Activated CD4-positive, CD25-positive, alpha-beta regulatory T cell (primary cell): ENCODE data around the gene AKAP13.

Experiments used
- DNase-seq, 4 experiments: peaks; one replicate each; lab custom pipeline; 2025; lab: John Stamatoyannopoulos, UW

The AKAP13 gene

DNA sequence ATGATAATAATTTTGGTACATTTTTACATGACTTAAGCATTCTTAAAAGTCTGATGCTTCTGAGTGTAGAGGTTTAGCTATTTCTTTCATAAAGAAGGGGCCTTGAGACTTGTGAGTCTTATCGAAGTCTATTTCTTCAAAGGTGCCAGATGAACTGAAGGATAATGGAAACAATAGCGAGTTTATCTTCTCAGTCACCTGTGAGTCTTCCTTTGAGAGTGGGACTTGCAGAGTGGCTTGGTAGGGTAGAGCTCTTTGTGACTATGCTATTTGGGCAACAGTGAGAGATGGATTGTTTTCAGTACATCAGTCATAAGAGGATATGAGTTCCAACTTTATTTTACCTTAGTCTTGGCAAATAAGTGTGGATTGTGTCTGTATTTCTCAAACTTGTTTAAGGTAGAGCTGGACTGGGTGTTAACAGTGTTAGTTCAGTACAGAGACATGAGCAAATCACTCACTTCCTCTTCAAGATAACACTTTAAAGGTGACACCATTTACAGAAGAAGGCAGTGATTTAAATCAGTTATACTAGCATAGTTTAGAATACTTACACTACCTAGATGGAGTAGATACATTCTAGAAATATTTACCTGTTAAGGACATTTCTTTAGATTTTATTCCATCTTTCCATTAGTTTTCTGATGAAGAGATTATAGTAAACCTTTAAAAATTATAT lies 3.2 kb downstream of the AKAP13 start:
- DNase-seq, result no peak

DNA sequence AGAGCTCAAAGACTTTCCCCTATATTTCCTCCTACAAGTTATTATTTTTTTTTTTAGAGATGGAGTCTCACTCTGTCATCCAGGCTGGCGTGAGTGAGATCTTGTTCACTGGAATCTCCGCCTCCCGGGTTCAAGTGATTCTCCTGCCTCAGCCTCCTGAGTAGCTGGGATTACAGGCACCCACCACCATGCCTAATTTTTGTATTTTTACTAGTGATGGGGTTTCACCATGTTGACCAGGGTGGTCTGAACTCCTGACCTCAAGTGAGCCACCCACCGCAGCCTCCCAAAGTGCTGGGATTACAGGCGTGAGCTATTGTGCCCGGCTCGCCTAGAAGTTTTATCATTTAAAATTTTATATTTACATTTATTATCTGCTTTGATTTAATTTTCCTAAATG lies 5.9 kb downstream of the AKAP13 start:
- no peak for DNase-seq

DNA sequence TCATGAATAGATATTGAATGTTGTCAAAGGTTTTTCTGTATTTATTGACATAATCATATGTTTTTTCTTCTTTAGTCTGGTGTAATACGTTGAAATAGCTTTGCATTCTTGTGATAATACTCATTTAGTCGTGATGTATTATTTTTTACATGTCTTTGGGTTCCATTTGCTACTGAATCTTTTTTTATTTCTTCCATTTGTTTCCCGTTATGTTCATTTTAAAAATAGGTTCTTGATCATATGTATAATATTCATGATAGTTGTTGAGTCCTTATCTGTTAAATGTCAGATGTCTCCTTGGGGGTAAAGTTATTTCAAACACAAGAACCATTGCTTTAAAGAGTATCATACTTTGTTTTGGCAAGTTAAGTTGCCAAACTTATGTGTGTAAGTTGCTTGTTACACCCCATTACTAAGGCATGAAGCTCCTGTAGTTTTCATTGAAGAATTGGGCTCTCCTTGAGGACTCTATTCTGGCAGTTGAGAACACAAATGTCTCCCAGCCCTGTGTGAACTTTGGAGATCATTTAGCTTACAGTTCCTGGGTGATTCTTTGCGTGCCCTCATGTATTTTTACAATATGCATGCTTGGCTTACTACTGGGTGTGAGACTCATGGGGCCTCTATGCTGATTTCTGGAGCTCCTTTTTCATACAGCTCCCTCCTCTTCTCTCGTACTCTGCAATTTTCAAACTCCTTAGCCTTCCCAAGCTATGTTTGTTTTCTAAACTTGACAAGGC lies 8.3 kb downstream of the AKAP13 start:
- no peak for DNase-seq

DNA sequence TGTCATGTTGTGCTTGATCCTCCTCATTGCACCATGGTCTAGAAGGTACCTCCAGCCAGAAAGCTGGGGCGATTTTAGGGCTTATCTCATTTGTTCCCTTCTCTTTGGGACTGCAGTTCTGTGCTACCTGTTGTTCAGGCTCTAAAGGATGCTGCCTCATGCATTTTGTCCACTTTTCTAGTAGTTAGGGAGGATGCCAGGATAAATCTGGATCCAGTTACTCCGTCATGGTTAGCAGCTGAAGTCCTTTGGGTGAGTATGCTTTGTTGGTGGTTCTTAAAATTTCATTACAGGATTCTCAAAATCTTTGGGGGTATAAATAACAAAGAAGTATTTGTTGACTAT lies 8.9 kb downstream of the AKAP13 start:
- DNase-seq, result no peak

DNA sequence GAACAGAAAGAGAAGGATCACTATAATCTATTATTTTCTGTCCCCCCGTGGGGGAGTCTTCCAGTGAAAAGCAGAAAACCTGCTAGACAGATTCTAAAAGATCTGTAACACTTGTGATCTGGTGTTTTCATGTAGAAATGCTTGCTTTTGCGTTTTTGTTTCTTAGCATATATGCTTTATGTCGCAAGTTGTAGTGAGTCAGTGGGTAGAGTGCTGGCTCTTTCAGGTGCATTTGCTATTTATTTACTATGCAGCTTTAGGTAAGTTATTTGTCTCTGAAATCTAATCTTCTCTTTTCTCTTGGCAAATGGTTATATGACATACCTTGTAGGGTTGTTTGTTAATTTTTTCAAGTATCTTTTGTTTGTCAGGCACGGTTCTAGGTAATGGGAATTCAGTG lies 9.4 kb downstream of the AKAP13 start:
- DNase-seq, result no peak

DNA sequence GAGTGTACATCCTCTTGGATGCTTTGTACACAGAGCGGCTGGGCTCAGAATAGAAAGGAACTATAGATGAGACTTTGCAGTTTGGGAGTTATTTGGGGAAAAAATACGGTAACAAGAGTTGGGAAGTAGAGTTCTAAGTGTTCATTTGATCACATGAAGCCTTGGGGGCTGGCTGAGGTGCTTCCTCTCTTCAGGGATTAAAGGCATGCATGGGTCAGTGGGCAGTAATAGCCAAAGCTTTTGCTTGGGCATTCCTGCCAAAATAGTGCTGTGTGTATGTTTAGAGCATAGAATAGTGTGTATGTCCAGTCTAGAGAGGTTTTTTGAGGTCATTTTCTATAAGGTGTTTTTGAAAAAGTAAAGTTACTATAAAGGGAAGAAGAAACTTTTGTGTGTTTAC lies 12.8 kb downstream of the AKAP13 start:
- no peak for DNase-seq

DNA sequence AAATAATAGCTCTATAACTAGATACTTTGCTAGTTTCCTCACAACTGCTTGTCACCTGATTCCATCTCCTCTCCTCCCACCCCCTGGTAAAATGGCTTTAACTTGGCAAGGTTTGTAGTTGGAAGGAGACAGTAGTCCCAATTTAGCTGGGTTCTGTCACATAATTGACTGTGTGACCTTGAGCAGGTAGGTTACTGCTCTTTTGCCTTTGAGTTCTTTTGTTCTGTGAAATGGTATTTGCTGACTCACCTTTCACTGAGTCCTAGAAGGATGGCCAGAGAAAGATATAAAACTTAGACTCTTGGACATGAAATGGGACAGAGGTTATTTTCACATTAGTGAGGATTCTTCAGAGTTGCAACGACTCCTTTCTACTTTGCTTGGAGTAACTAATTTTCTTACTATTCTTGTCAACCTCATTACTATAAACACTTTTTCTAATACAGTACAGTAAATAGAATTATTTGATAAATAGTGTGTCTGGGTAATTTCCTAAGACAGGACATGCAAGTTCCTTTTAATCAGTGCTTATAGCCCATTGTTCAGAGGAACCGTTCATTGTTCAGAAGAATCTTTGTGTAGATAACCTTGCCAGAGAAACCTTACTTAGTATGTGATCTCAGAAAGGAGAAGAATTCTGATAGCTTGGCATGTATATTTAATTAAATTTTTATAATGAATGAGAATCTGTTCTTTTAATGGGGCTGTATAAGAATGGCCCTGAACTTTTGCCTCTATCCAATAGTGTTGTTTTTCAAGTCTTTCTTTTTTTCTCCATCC lies 14.3 kb downstream of the AKAP13 start:
- no peak for DNase-seq

DNA sequence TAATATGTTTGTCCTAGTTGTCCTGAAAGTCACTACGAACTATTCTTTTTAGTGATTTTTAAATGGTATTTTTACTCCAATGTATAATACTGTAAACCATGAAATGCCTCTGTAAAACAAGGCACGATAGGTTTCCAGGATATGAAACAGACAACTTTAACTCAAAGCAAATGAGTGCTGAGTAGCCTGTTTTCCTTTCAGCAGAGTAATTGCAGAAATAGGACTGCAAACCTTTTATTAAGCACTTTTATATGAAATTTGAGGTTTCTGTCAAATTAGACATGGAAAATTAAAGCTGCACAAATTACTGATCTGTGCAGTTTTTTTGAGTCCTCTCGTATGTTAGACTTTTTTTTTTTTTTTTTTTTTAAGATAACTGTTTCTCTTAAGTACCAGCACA lies 16.2 kb downstream of the AKAP13 start:
- no peak for DNase-seq

DNA sequence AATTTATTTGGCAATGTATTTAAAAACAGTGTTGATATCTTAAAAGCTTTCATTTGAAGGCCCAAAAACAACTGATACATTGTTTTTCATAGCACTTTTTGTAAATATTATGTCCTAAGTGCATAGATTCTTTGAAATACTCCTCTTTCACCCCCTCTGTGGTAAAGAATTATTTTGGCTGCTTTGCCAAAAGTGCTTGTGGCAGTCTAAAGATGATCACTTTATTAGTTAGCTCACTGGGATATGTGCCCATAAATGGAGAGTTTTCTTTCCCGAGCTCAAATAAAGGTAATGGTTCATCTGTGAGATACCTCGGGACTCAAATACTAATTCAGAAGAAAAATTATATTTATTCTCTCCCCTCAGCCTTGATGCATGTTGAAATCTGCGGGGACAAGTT lies 16.7 kb downstream of the AKAP13 start:
- no peak for DNase-seq

DNA sequence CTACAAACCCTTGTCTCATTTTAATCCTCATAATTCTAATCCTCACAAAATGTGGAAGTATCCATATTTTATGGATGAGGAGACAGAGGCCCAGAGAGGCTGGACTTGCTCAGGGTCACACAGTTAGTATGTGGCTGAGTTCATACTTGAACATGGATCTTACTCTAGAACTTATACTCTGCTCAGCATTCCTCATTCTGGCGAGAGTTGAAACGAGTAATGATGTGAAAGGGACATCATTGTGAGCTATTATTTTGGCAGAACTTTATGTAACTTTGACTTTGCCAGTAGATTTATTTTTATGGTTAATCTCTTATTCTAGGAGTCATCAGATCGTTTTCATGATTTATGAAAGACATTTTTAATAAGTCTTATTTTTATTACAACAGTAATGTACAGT lies 17.5 kb downstream of the AKAP13 start:
- no peak for DNase-seq

DNA sequence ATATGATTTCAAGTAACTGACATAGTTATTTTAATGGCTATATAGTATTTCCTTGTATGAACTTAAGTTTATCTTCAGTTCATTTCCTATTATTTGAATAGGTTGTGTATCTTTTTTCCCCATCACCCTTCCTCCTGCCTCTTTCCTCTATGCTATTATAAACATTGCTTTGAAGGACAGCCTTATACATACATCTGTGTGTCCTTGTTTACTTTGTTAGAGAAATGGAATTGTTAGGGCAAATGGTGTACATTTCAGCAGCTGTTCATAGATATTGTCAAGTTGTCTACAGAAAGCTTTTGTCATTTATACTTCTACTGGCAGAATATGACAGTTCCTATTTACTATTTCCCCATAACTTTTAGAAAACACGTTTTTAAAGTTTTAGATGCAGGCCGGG lies 18.4 kb downstream of the AKAP13 start:
- DNase-seq, result no peak

DNA sequence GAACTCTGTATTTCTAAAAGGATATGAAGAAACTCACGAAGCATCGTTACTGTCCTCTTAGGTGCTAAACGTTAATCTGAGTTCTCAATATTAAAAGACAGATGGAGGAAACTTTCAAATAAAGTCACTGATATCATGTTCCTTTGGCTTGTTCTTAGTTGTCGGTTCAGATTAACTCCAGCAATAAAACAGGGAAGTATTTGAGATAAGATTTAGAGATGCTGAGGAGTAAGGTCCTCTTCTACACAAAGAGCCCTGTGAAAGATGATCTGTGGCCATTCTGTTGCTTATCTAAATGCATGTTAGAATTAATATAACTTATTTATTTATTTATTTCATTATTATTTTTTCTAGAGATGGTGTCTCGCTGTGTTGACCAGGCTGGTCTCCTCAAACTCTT lies 19.2 kb downstream of the AKAP13 start:
- DNase-seq, result no peak

DNA sequence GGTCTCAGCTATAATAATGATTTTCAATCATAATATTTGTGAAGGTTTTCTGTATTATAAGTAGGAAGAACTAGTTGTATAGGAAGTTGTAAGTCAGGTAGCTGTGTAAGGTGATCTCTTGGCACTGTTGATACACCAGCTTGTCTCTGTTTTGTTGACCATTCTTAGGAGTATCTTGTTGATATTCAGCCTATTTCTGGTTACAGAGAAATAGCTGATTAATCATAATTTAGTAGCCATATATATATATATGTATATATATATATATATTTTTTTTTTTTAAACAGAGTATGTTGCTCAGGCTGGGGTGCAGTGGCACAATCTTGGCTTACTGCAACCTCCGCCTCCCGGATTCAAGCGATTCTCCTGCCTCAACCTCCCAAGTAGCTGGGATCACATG lies 20.2 kb downstream of the AKAP13 start:
- no peak for DNase-seq

DNA sequence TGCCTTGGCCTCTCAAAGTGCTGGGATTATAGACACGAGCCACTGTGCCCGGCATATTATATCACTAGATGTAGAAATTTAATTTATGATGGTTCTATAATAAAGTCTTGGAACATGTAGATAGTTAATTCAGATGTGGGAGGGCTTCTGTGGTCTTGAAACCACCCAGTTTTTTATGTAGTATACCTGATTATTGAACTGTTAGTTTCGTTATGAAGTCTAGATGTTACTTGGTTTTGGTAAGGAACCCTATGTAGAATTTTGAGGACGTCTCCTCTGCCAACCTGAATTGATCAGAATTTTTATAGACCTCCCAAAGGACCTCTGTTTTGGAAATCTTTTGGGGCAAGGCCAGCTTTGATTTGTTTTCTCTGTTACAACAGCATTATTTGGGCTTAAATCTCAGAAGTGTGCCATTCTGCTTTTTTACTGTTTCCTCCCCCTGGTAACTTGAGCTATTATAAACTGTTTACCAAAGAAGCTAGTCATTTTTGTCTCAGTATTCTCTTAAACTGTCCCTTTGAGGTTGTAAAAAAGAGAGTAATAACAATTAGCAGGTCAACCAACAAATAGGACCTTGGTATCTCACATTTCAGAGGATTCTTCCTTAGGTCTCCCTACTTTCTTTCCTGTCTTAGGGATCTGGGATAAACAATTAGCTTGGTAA lies 20.8 kb downstream of the AKAP13 start:
- DNase-seq, result no peak

DNA sequence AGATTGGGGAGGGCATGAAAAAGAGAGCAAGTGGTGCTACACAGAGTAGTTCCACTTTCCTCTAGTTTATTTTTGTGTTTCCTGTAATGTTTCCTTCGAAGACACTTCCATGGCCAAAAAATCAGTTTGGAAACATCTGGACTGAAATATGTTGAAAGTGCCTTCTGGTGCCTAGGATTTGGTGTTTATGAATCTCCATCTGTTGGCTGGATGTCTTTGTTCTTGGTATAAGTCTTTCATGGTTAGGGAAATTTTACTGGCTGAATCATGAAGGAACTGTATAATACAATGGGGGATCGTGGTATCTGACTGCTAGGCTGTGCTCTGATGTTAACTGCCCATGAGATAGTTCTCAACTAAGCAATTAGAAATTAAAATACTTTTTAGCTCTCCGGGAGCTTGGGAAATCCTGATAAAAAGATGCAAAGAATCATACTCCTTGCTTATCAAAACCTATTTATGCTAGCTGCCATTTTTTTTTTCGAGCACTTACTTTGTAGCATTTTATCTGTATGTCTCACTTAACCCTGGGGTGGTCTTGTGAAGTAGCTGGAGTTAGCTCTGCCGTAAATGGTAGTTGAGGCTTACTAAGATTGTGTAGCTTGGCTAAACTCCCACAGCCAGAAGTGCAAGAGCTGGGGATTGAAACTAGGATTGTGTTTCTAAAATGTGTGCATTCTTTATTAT lies 21.9 kb downstream of the AKAP13 start:
- DNase-seq, result no peak

DNA sequence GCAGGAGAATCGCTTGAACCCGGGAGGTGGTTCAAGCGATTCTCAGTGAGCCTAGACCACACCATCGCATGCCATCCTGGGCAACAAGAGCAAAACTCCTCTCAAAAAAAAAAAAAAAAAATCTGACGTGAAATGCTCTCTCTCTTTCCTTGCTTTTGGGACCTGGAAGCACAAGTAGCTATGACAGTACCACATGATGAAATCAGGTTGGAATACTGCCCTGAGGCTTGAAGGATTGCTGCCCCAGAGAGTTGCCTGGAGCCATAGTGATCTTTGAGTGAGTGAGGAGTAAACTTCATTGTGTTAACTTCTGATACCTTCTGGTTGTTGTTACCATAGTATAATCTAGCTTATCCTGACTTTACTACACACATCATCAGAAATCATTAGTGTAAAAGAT lies 23.3 kb downstream of the AKAP13 start:
- no peak for DNase-seq

DNA sequence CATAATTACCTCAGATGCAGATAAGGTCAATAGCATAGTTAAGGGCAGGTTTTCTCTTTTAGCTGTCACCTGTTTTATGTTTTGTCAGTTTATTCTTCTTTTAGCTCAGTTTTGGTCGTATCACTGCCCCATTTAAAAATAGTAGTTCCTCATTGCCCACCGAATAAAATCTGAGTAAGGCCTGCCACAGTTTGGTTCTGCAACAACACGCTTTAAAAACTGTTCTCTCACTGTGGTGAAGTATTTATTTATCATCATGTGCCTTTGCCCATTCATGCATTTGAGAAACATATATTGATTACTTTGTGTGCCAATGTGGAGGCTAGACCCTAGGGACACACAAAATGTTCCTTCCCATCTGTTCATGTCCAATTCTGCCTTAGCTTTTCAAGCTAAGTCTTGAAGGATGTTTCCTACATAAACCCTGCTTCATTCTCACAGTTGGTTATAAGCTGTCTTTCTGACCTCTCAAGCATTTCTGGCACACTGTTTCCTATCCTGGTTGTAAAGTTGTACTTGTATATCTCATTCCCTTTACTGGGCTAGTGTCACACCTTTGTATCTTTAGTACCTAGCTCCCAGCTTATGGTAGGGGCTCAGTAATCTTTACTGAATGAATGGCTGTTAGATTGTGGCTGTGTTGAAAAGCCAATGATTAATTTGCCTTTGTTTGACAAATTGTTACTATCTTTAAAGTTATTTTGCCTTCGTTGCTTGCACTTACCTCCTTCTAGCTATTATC lies 23.9 kb downstream of the AKAP13 start:
- no peak for DNase-seq

DNA sequence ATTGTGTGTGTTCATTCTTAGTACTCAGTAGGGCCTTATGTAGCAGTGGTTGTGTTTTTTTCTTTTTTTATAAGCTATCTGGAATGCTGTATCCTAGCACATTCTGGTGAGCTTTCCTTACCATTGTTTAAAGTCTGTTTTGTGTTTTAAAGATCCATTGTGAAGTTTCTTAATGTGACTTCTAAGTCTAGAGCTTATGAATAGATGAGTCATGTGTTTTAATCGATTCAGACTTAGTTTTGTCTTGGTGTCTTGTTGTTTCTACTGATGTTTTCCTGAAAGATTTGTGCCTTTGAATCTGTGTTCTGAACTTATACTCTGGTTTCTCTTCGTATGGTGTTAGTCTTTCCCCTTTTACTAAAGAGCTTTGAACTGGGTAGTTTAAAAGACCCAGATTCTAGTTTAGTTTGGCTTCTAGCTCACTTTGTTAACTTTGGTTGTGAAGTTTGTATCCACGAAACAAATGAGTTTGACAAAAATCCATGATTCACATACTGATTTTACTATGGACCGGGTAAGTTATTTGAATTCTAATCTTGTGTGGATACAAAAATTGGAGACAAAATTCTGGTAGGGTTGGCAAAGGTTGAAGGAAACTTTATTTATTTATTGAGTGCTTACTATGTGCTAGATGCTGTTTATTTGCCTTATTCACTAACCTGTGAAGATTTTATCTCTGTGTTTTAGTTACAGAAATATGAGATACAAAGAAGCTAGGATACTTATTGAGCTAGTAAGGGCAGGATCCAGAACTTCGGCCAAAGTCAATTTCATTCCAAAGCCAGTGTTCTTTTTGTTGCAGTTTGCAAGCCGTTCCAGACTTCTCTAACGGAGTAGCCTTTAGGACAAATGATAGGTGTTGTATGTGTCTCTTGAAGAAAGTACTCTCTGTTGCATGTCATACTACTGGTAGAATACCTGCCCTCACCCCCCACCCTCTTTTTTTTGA lies 24.8 kb downstream of the AKAP13 start:
- DNase-seq, result no peak

DNA sequence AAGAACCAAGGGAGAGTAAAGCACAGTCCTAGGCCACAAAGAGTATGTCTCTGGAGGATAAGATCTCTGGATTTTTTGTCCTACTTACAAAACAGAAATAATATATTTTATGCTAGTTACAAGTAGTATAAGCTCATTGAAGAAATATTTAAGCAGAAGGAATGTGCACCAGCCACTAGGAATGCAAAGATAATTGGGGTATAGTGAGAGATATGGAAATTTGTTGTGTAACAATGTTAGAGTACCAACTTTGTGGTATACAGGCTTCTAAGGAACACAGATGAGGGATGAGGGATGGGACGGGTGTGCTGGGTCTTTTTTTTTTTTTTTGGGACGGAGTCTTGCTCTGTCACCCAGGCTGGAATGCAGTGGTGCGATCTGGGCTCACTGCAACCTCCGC lies 26.5 kb downstream of the AKAP13 start:
- no peak for DNase-seq
